SK-N-MC (cell line): ENCODE results near the gene TMEM117.
"Not testable (repeated sequence)": the region's sequence is repeated elsewhere in the genome, so short reads cannot be mapped to it uniquely, and the experiment has no call there.

Source experiments
- DNase-seq: peaks from one replicate; pipeline ENCODE4 v3.0.0-alpha.2; 2011; ENCODE audit warnings: low read depth, low spot score
- H3K27ac ChIP-seq: fragments of 200-600 bp; sonication (generic); 2 replicates; pipeline ENCODE4 v1.5.1; 2016; ENCODE audit warnings: mixed run types
- H3K36me3 ChIP-seq: fragments of 200-600 bp; sonication (generic); 2 replicates; pipeline ENCODE4 v1.6.1; 2017; ENCODE audit warnings: antibody characterized with exemption, low read length, mixed read lengths; ENCODE audit not compliant: insufficient read depth
- H3K4me3 ChIP-seq: fragments of 200-600 bp; sonication (generic); 2 replicates; pipeline ENCODE4 v1.5.1; 2016
- H3K9ac ChIP-seq: fragments of 200-600 bp; sonication (generic); 2 replicates; pipeline ENCODE4 v1.8.0; 2017; ENCODE audit warnings: mixed run types, mixed read lengths; ENCODE audit not compliant: insufficient read length
- H3K9me3 ChIP-seq: fragments of 200-600 bp; sonication (generic); 2 replicates; pipeline ENCODE4 v1.6.1; 2017; ENCODE audit warnings: low read depth, mild to moderate bottlenecking, antibody characterized with exemption, low read length, moderate library complexity, mixed read lengths
- EZH2 ChIP-seq: fragments of 200-600 bp; sonication (generic); IDR thresholded peaks from one replicate; pipeline ENCODE4 v1.6.1; 2017; ENCODE audit warnings: antibody characterized with exemption
- FOXP2 ChIP-seq: optimal IDR thresholded peaks from 2 replicates; pipeline ENCODE3; 2011; ENCODE audit warnings: mild to moderate bottlenecking, moderate library complexity; ENCODE audit not compliant: insufficient read depth; ENCODE audit errors: extremely low read length, control extremely low read depth
- POLR2AphosphoS5 ChIP-seq: IDR thresholded peaks from 2 replicates; pipeline ENCODE4 v1.6.1; 2012; ENCODE audit warnings: mild to moderate bottlenecking, low read depth, low read length, borderline replicate concordance

Gene TMEM117

DNA sequence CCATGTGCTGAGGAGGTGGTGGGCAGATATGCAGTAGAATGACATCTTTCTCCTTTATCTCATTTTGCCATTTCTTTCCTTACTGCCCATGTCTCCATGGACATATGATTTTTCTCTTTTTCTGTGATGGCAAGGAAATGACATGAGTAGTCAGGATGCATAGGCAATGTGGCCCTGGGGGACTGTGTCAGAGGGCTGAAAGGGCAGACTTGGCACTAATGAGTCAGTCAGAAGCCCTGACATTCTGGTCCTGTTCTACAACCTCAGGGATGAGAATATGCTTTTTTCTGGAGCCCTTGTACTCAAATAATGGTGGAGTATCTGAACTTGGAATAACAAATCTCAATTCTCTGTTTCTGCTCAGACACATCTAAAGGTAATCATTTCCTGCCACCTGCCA, 167.8 kb downstream of the TMEM117 start:
- TF ChIP-seq EZH2 = no peak
- no peak for TF ChIP-seq FOXP2
- TF ChIP-seq POLR2AphosphoS5 = no peak
- H3K27ac ChIP-seq = no peak overlapping the region
- peaks cover 2% of the 10 kb centered on the region; the same call in 1 of the 2 replicates for H3K9me3 ChIP-seq
- H3K36me3 ChIP-seq = no peaks in the 10 kb centered on the region
- no peak for DNase-seq
- H3K9ac ChIP-seq = no peak overlapping the region
- H3K4me3 ChIP-seq = no peak overlapping the region

DNA sequence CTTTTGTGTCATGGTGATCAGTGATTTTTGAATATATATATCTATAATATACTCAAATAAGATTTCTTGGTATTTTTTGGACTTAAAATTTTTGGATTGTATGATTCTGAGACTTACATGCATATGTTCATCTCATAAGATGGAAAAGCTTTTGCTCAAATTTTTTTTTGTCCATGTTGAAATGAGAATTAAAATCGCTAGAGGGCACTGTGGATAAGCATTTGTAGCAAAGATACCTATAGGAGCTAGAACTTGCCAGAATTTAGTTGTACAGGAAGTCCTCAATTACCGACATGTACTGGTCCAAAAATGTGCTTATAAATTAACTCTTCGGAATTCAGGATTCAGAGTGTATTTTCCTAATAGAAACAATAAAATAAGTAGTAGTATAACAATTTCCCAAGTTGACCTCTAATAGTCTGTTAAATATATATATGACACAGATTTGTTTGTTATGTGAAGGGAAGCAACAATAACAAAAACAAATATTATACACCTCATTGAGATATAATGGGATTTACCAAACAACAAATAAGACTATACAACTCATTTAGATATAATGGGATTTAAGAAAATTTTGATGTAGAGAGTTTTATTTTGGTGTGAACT, 179.6 kb downstream of the TMEM117 start:
- H3K4me3 ChIP-seq = 0 out of 2 replicates have a peak overlapping the region, but pooled peaks have one; percentile 11
- H3K9me3 ChIP-seq = no peaks in the 10 kb centered on the region
- no peaks in the 10 kb centered on the region for H3K36me3 ChIP-seq
- peak; percentile 83 for DNase-seq
- no peak overlapping the region for H3K27ac ChIP-seq
- no peak overlapping the region for H3K9ac ChIP-seq
- TF ChIP-seq POLR2AphosphoS5 = no peak
- no peak for TF ChIP-seq EZH2
- no peak for TF ChIP-seq FOXP2

DNA sequence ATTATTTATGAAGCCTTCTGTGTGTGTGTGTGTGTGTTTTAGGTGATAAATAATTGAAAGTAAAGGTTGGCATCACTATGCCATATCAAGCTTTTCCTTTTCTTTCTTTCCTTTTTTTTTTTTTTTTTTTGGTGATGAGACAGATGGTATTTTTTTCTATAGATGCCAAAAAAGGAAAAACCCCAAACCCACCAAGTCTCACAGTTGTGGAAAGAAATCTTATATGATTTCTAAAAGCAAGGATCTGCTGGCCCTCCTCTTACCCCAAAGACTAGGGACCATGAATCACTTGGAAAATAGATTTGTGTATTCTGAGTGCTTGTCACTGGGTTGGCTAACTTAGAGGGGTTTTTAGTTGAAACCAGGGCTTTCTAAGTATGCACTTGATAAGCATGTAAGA, 181.3 kb downstream of the TMEM117 start:
- DNase-seq = no peak
- no peak overlapping the region for H3K4me3 ChIP-seq
- no peak overlapping the region for H3K9ac ChIP-seq
- no peaks in the 10 kb centered on the region for H3K36me3 ChIP-seq
- H3K27ac ChIP-seq = no peak overlapping the region
- TF ChIP-seq POLR2AphosphoS5 (no peak), EZH2 (no peak), FOXP2 (no peak)
- no peaks in the 10 kb centered on the region for H3K9me3 ChIP-seq

DNA sequence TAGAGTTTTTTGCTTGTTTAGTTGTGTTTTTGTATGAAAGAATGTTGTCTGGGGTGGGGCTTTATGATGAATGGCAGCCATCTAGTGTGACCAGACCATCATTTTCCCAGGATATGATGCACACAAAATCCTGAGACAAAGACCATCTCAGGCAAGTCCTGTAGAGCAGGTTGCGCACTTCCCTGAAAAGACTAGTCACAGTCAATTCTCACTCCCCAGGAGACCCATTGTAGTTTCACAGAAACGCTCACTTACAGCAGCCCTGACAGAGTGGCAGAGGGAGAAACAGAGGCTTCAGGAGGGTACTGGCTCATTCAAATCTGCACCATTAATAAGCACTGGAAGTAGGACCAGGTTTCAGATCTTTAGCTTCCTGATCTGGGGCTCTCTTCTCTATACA, 183.2 kb downstream of the TMEM117 start:
- H3K9me3 ChIP-seq = no peaks in the 10 kb centered on the region
- no peak for DNase-seq

DNA sequence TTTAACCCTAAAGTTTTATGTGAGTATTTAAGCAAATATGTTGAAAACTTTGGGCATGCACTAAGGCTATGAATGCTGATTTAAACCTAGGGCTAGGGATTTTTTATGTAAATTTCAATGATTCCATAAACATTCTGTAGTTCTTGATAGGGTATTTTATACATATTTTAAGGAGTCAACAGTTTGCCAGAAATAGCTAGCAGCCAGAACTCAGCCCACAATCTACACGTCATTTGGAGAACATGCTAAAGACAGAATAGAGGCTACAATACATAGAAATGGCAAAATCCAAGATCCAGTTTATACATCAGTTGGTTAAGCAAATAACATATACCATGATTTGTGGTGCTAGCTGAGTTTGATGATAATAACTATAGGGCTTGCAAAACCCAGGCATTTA, 184.7 kb downstream of the TMEM117 start:
- Histone ChIP-seq H3K9ac (no peak overlapping the region), H3K27ac (no peak overlapping the region), H3K4me3 (no peak overlapping the region), H3K36me3 (no peaks in the 10 kb centered on the region), H3K9me3 (no peaks in the 10 kb centered on the region)
- no peak for DNase-seq
- TF ChIP-seq EZH2 (no peak), POLR2AphosphoS5 (no peak), FOXP2 (no peak)

More for the DNA sequence above, 183.2 kb downstream of the TMEM117 start:
- TF ChIP-seq POLR2AphosphoS5 (no peak), FOXP2 (no peak), EZH2 (no peak)
- no peak overlapping the region for H3K27ac ChIP-seq
- H3K9ac ChIP-seq = no peak overlapping the region
- H3K36me3 ChIP-seq = no peaks in the 10 kb centered on the region
- no peak overlapping the region for H3K4me3 ChIP-seq

DNA sequence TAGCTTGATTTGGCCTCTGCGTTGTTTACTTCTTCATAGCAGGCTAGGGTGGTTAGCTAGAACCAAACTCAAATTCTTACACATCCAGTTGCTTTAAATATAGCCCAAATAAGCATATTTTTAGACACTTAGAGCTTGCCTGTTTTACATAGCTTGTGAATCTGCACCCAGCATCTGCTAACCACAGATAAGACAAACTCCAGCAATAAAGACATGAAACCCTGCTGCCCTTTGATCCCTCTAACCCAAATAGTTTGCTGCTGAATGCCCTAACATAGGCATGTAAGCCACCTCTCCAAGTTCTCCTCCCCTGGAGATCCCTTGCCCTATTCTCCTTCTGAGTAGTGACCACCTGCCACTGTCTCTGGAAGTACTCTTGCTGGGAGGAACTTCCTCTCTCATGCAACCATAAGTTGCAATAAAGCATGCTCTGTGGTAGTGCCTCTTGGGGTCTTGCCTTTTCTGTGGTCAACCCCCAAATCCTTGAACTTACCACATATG, 185.6 kb downstream of the TMEM117 start:
- no peaks in the 10 kb centered on the region for H3K36me3 ChIP-seq
- no peak for DNase-seq
- no peak overlapping the region for H3K4me3 ChIP-seq
- H3K9ac ChIP-seq = no peak overlapping the region
- H3K9me3 ChIP-seq = no peaks in the 10 kb centered on the region
- no peak overlapping the region for H3K27ac ChIP-seq
- TF ChIP-seq FOXP2 (no peak), EZH2 (no peak), POLR2AphosphoS5 (no peak)

DNA sequence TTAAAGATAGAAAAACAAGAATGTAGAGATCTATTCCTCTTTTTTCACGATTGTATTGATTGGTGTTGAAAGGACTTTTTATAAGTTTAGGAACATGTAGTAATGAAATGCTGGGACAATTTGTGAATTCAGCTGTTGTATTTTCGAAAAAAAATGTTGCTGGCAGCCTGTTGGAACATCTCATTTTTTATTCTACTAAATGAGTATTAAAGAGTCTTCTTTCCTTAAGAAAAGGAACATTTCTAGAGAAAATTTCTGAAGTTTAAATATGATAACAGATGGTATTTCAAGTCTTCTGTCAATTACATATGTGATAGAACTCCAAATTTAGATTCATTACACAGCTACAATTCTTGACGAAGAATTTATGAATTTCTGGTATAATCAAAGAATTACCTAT, 189.6 kb downstream of the TMEM117 start:
- Histone ChIP-seq H3K9me3 (no peaks in the 10 kb centered on the region), H3K36me3 (no peaks in the 10 kb centered on the region), H3K4me3 (no peak overlapping the region), H3K9ac (no peak overlapping the region), H3K27ac (no peak overlapping the region)
- TF ChIP-seq FOXP2 (no peak), EZH2 (no peak), POLR2AphosphoS5 (no peak)
- no peak for DNase-seq

DNA sequence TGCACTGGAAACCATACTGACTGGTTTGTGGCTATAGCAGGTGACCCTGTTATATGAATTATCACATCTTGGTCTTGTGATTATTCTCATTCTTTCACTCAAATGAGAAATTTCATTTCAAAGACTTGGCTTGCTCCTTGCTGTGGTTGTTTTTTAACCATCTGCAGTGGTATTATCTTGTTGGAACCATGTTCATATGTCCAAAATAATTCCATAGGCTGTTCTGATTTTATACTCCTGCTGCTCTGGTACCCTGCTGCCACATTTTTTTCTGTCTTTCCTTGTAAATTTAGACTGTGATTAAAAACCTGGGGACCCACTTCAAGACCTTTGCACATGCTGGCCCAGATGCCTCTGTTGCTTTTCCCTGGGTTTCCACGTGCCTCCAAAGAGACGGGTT, 190.2 kb downstream of the TMEM117 start:
- TF ChIP-seq EZH2 = no peak
- H3K9ac ChIP-seq = no peak overlapping the region
- no peak overlapping the region for H3K27ac ChIP-seq
- H3K4me3 ChIP-seq = no peak overlapping the region
- DNase-seq = no peak
- H3K9me3 ChIP-seq = 0 out of 2 replicates have a peak, but pooled peaks cover 2% of the 10 kb centered on the region
- no peaks in the 10 kb centered on the region for H3K36me3 ChIP-seq

DNA sequence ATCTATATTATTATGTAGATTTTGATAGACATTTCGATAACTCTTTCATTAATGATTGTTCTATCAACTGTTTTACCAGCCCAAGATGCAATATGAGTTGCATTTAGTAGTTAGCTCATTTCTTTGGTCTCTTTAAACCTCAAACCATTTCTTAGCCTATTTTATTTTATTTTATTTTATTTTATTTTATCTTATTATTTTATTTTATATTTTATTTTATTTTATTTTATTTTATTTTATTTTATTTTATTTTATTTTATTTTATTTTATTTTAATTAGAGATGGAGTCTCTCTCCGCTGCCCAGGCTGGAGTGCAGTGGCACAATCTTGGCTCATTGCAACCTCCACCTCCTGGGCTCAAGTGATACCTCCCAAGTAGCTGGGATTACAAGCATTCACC, 191.0 kb downstream of the TMEM117 start:
- not testable (repeated sequence) for H3K9me3 ChIP-seq, H3K27ac ChIP-seq, DNase-seq, H3K36me3 ChIP-seq, H3K9ac ChIP-seq, H3K4me3 ChIP-seq
